GM23248 (cell line): ENCODE measurements around the gene SYNE1. TPM values are rescaled to one million over a fixed set of nuclear protein-coding genes. Genes with fewer than 3 reads are reported as not detected.

Source experiments
- DNase-seq: peaks from one replicate; pipeline ENCODE4 v3.0.0-alpha.2; 2015
- H2AFZ ChIP-seq: fragments of 200-600 bp; sonication (generic); 2 replicates; pipeline ENCODE4 v1.6.1; 2016; ENCODE audit warnings: antibody characterized with exemption
- H3F3A ChIP-seq: fragments of 200-600 bp; sonication (generic); 2 replicates; pipeline ENCODE4 v1.6.1; 2016; ENCODE audit warnings: mild to moderate bottlenecking, antibody characterized with exemption, mixed run types; ENCODE audit not compliant: insufficient read depth
- H3K27ac ChIP-seq: fragments of 200-600 bp; sonication (generic); 2 replicates; pipeline ENCODE4 v1.5.1; 2016; ENCODE audit warnings: mild to moderate bottlenecking
- H3K27me3 ChIP-seq: fragments of 200-600 bp; sonication (generic); replicated peaks from 2 replicates; pipeline ENCODE4 v1.6.1; 2016; ENCODE audit warnings: mild to moderate bottlenecking; ENCODE audit not compliant: insufficient read depth
- H3K36me3 ChIP-seq: fragments of 200-600 bp; sonication (generic); 2 replicates; pipeline ENCODE4 v1.6.1; 2016; ENCODE audit warnings: low read depth, mild to moderate bottlenecking
- H3K4me1 ChIP-seq: fragments of 200-600 bp; sonication (generic); 2 replicates; pipeline ENCODE4 v1.6.1; 2016; ENCODE audit warnings: mild to moderate bottlenecking; ENCODE audit not compliant: insufficient read depth
- H3K4me2 ChIP-seq: fragments of 200-600 bp; sonication (generic); one replicate; pipeline ENCODE4 v1.6.1; 2016; ENCODE audit warnings: mild to moderate bottlenecking; ENCODE audit not compliant: unreplicated experiment
- H3K4me3 ChIP-seq: fragments of 200-600 bp; sonication (generic); 2 replicates; pipeline ENCODE4 v1.5.1; 2016; ENCODE audit warnings: mild to moderate bottlenecking
- H3K79me2 ChIP-seq: fragments of 200-600 bp; sonication (generic); 2 replicates; pipeline ENCODE4 v1.6.1; 2016; ENCODE audit warnings: mild to moderate bottlenecking; ENCODE audit not compliant: insufficient read depth
- H3K9ac ChIP-seq: fragments of 200-600 bp; sonication (generic); 2 replicates; pipeline ENCODE4 v1.6.1; 2016; ENCODE audit warnings: mild to moderate bottlenecking
- H3K9me2 ChIP-seq: fragments of 200-600 bp; sonication (generic); 2 replicates; pipeline ENCODE4 v1.6.1; 2016; ENCODE audit warnings: mixed run types, mild to moderate bottlenecking, moderate library complexity; ENCODE audit not compliant: insufficient read depth
- H3K9me3 ChIP-seq: fragments of 200-600 bp; sonication (generic); one replicate; pipeline ENCODE4 v1.6.1; 2017; ENCODE audit warnings: low read depth
- H4K20me1 ChIP-seq: fragments of 200-600 bp; sonication (generic); 2 replicates; pipeline ENCODE4 v1.6.0; 2016; ENCODE audit not compliant: insufficient read depth
- EZH2 ChIP-seq: fragments of 200-600 bp; sonication (generic); IDR thresholded peaks from 2 replicates; pipeline ENCODE4 v1.6.1; 2018; ENCODE audit warnings: antibody characterized with exemption, mild to moderate bottlenecking; ENCODE audit not compliant: insufficient read depth, poor library complexity, severe bottlenecking
- EZH2phosphoT487 ChIP-seq: fragments of 200-600 bp; sonication (generic); IDR thresholded peaks from 2 replicates; pipeline ENCODE4 v1.6.1; 2018; ENCODE audit warnings: antibody characterized with exemption, moderate library complexity, mild to moderate bottlenecking, low read depth; ENCODE audit not compliant: insufficient read depth
- WGBS, 2 experiments: methylation state at CpG; one replicate each; pipeline ENCODE4 v1.1.6; 2015 to 2017; ENCODE audit warnings: low lambda C conversion rate in 2 of 2, low coverage in 1 of 2; ENCODE audit errors: missing lambda C conversion rate in 2 of 2; 5-methylcytosine and 5-hydroxymethylcytosine counted together
- in situ Hi-C: fragments of 300-500 bp; cut with MboI; formaldehyde crosslinking; loops from 2 replicates; pipeline ENCODE4 v1.15.0; 2020
- polyA plus RNA-seq: library from polyadenylated mRNA; unstranded; fragments of >200 nt; fragmentation: Nextera tagmentation; extraction: Ambion mirVana; gene quantifications from 2 replicates; pipeline ENCODE4 v1.2.1, GENCODE V29; 2016
- total RNA-seq: library from RNA; depleted of rRNA; stranded (reverse); fragments of >200 nt; shearing (Covaris generic); gene quantifications from 2 replicates; pipeline ENCODE4 v1.2.3, GENCODE V29; 2014

Gene SYNE1
- total and polyA plus RNA-seq, 2 experiments from 2014 or later, result 29.2 to 95.4 TPM

- H3K79me2 ChIP-seq, result no peaks in the 10 kb centered on the region
- H3K9me2 ChIP-seq, result no peaks in the 10 kb centered on the region
- no peaks in the 10 kb centered on the region for H4K20me1 ChIP-seq
- no peak for DNase-seq
- no peaks in the 10 kb centered on the region for H3K27me3 ChIP-seq
- H3K9me3 ChIP-seq, result no peaks in the 10 kb centered on the region
- H3K4me3 ChIP-seq, result no peak overlapping the region
- in situ Hi-C loops, result no loop called here
- peaks cover 21% of the 10 kb centered on the region for H3F3A ChIP-seq
- peaks cover 12% of the 10 kb centered on the region for H3K4me1 ChIP-seq
- no peak overlapping the region for H3K4me2 ChIP-seq
- H3K36me3 ChIP-seq, result peaks cover 59% of the 10 kb centered on the region
- no peak overlapping the region for H2AFZ ChIP-seq
- no peak overlapping the region for H3K9ac ChIP-seq
- no peak overlapping the region for H3K27ac ChIP-seq
- no peak for TF ChIP-seq EZH2phosphoT487
- no peak for TF ChIP-seq EZH2
- WGBS, 2 experiments, result 98% methylated on average over 9 of the region's 9 CpGs
These were observed 359.3 kb downstream of the SYNE1 start for GRCh38 chr6:152277826-152278329.

GRCh38 chr6:152273638-152274037, 363.5 kb downstream of the SYNE1 start:
- Histone ChIP-seq H3K4me1 (peaks cover 46% of the 10 kb centered on the region), H3K4me2 (no peak overlapping the region), H4K20me1 (no peaks in the 10 kb centered on the region), H3K79me2 (no peaks in the 10 kb centered on the region), H3K9me3 (no peaks in the 10 kb centered on the region), H3K4me3 (no peak overlapping the region), H3K36me3 (peaks cover 35% of the 10 kb centered on the region), H3F3A (peaks cover 60% of the 10 kb centered on the region), H3K9me2 (no peaks in the 10 kb centered on the region), H3K27me3 (no peaks in the 10 kb centered on the region), H3K27ac (no peak overlapping the region), H2AFZ (no peak overlapping the region), H3K9ac (no peak overlapping the region)
- WGBS, 2 experiments, result 70 to 75% methylated on average over 4 of the region's 4 CpGs
- in situ Hi-C loops, result no loop called here
- TF ChIP-seq EZH2 (no peak), EZH2phosphoT487 (no peak)
- no peak for DNase-seq

- in situ Hi-C loops, result no loop called here
- H3K4me2 ChIP-seq, result peak overlapping the region; percentile 64
These were observed 364.2 kb downstream of the SYNE1 start for GRCh38 chr6:152273002-152273401.

GRCh38 chr6:152272486-152272885, 364.7 kb downstream of the SYNE1 start:
- H3K4me1 ChIP-seq, result peaks cover 50% of the 10 kb centered on the region
- H3K4me2 ChIP-seq, result peak overlapping the region; percentile 64
- 0 out of 2 replicates have a peak overlapping the region, but pooled peaks have one; percentile 12 for H3K4me3 ChIP-seq
- DNase-seq, result peak; percentile 47
- H3K79me2 ChIP-seq, result no peaks in the 10 kb centered on the region
- TF ChIP-seq EZH2 (no peak), EZH2phosphoT487 (no peak)
- no peaks in the 10 kb centered on the region for H3K27me3 ChIP-seq
- no peak overlapping the region for H3K9ac ChIP-seq
- 0 to 6% methylated on average over 1 of the region's 1 CpG for WGBS, 2 experiments
- no peaks in the 10 kb centered on the region for H3K9me2 ChIP-seq
- peaks cover 60% of the 10 kb centered on the region for H3F3A ChIP-seq
- no peaks in the 10 kb centered on the region for H3K9me3 ChIP-seq
- H2AFZ ChIP-seq, result no peak overlapping the region
- in situ Hi-C loops, result no loop called here
- no peaks in the 10 kb centered on the region for H4K20me1 ChIP-seq
- peak overlapping the region; percentile 50 for H3K27ac ChIP-seq
- peaks cover 34% of the 10 kb centered on the region for H3K36me3 ChIP-seq

More at GRCh38 chr6:152273002-152273401, 364.2 kb downstream of the SYNE1 start:
- TF ChIP-seq EZH2, result no peak
- no peak for TF ChIP-seq EZH2phosphoT487
- H3K4me1 ChIP-seq, result peaks cover 50% of the 10 kb centered on the region
- 35 to 49% methylated on average over 3 of the region's 3 CpGs for WGBS, 2 experiments
- DNase-seq, result peak; percentile 81
- H2AFZ ChIP-seq, result no peak overlapping the region
- H3K9ac ChIP-seq, result no peak overlapping the region
- H3F3A ChIP-seq, result peaks cover 60% of the 10 kb centered on the region
- no peaks in the 10 kb centered on the region for H3K27me3 ChIP-seq
- no peaks in the 10 kb centered on the region for H3K9me3 ChIP-seq
- H4K20me1 ChIP-seq, result no peaks in the 10 kb centered on the region
- H3K27ac ChIP-seq, result peak overlapping the region; percentile 50
- H3K9me2 ChIP-seq, result no peaks in the 10 kb centered on the region
- no peak overlapping the region for H3K4me3 ChIP-seq
- no peaks in the 10 kb centered on the region for H3K79me2 ChIP-seq
- H3K36me3 ChIP-seq, result peaks cover 34% of the 10 kb centered on the region
